GM13977 (cell line): Measurements from ENCODE around the gene YWHAB.

ENCODE experiments used
- DNase-seq: peaks from one replicate; pipeline ENCODE4 v3.0.0; 2012; ENCODE audit warnings: low spot score
- CTCF ChIP-seq: IDR thresholded peaks from 2 replicates; pipeline ENCODE4 v1.5.1; 2012; ENCODE audit warnings: mild to moderate bottlenecking, control low read depth; ENCODE audit not compliant: insufficient read depth; ENCODE audit errors: extremely low read depth, missing control alignments
- in situ Hi-C: fragments of 300-500 bp; cut with MboI; formaldehyde crosslinking; loops from one replicate; pipeline ENCODE4 v1.12.0; 2022; ENCODE audit warnings: low sequenced_read_pairs, low pct_unique_long_range_greater_than_20kb, mixed read lengths, inconsistent platforms; ENCODE audit not compliant: unreplicated experiment

YWHAB gene

GRCh38 chr20:44932916-44933315, 47.4 kb downstream of the YWHAB start:
- no peak for TF ChIP-seq CTCF
- DNase-seq: no peak
- in situ Hi-C loops: no loop called here

- no peak for DNase-seq
- TF ChIP-seq CTCF: no peak
- in situ Hi-C loops: no loop called here
Observed at GRCh38 chr20:44936510-44936909, 51.0 kb downstream of the YWHAB start.

- no peak for TF ChIP-seq CTCF
- in situ Hi-C loops: no loop called here
- no peak for DNase-seq
Observed at GRCh38 chr20:44938637-44939036, 53.1 kb downstream of the YWHAB start.

GRCh38 chr20:44941120-44941691, 55.7 kb downstream of the YWHAB start:
- TF ChIP-seq CTCF: no peak
- DNase-seq: no peak
- in situ Hi-C loops: no loop called here

- in situ Hi-C loops: no loop called here
- no peak for DNase-seq
Observed at GRCh38 chr20:44942264-44942973, 56.9 kb downstream of the YWHAB start.

GRCh38 chr20:44943828-44944227, 58.3 kb downstream of the YWHAB start:
- in situ Hi-C loops: no loop called here
- TF ChIP-seq CTCF: no peak
- no peak for DNase-seq

More at GRCh38 chr20:44942264-44942973, 56.9 kb downstream of the YWHAB start:
- TF ChIP-seq CTCF: no peak

- in situ Hi-C loops: no loop called here
- no peak for TF ChIP-seq CTCF
- DNase-seq: no peak
Observed at GRCh38 chr20:44945261-44945660, 59.8 kb downstream of the YWHAB start.
